ENCODE data around the gene TMEM108. TPM values are rescaled to one million over a fixed set of nuclear protein-coding genes. Genes with fewer than 3 reads are reported as not detected.

TMEM108 gene
- total and polyA plus RNA-seq, 12 donors = 0.40 to 4.0 (median 1.5) TPM

DNA sequence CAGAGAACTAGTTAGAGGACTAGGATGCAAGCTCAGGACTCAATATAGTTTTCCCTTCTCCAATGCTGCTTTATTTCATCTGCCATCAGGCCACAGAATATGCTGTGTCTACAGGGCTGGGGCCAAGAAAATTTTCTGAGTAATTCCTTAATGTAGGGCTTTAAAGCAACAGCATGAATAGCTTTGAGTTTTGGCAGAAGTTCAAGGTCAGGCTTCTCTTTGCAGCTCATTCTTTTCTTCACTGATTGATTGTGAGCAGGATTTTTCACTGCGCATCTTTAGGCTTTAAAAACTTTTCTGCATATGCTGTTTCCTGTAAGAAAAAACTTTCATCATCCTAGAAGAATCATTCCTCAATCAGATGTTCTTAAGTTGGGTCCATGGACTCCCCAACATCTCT lies 4.6 kb downstream of the TMEM108 start:
- 46 to 73% methylated on average over 1 of the region's 1 CpG for WGBS, 2 donors
- Histone ChIP-seq H3K4me1 (peaks cover 0 to 19% (median 10%) of the 10 kb centered on the region in 9 donors), H3K27ac (no peak overlapping the region), H3K4me3 (no peak overlapping the region), H3K9me3 (no peaks in the 10 kb centered on the region), H3K27me3 (peaks cover 6 to 35% (median 28%) of the 10 kb centered on the region in 7 donors), H3K36me3 (no peaks in the 10 kb centered on the region)
- DNase-seq = no peak
- intact Hi-C loops (cut with DNase I) = loop anchor here in 6 of 10 donors (5.0 to 10.0 kb wide), 5 partner anchors 242 to 380 kb away; no protein-coding TSS in a partner anchor
- TF ChIP-seq, protein P1, sequence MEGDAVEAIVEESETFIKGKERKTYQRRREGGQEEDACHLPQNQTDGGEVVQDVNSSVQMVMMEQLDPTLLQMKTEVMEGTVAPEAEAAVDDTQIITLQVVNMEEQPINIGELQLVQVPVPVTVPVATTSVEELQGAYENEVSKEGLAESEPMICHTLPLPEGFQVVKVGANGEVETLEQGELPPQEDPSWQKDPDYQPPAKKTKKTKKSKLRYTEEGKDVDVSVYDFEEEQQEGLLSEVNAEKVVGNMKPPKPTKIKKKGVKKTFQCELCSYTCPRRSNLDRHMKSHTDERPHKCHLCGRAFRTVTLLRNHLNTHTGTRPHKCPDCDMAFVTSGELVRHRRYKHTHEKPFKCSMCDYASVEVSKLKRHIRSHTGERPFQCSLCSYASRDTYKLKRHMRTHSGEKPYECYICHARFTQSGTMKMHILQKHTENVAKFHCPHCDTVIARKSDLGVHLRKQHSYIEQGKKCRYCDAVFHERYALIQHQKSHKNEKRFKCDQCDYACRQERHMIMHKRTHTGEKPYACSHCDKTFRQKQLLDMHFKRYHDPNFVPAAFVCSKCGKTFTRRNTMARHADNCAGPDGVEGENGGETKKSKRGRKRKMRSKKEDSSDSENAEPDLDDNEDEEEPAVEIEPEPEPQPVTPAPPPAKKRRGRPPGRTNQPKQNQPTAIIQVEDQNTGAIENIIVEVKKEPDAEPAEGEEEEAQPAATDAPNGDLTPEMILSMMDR (IDR thresholded peaks at IDR 0.05) = no peak
- ATAC-seq = no peak

DNA sequence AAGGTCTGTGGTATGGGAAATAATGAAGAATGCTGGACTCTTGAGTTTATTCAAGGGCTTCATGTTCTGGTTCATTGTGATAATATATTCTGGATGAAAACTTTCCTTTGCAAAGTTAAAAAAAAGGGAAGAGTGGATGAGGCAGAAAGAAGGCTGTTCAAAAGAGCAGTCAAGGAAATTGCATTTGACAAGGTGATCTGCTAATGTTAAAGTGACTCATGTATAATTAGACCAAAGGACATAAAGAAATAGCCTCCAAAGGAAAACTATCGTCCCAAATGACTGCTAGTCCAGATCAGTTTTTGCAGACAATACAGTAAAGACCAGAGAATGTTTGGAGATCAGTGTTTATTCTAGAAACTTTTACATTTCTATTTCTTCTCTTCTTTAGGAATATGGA lies 9.8 kb downstream of the TMEM108 start:
- Histone ChIP-seq H3K4me3 (no peak overlapping the region), H3K4me1 (no peaks in the 10 kb centered on the region), H3K36me3 (no peaks in the 10 kb centered on the region), H3K27me3 (no peaks in the 10 kb centered on the region), H3K27ac (no peak overlapping the region), H3K9me3 (no peaks in the 10 kb centered on the region)
- intact Hi-C loops (cut with DNase I) = loop anchor here in 1 of 10 donors (10.0 kb wide), 1 partner anchor 237 kb away; no protein-coding TSS in a partner anchor
- TF ChIP-seq, protein P1 (IDR thresholded peaks at IDR 0.05) = no peak
- 81% methylated on average over 1 of the region's 1 CpG for WGBS, 2 donors
- DNase-seq (no peak), ATAC-seq (no peak)

DNA sequence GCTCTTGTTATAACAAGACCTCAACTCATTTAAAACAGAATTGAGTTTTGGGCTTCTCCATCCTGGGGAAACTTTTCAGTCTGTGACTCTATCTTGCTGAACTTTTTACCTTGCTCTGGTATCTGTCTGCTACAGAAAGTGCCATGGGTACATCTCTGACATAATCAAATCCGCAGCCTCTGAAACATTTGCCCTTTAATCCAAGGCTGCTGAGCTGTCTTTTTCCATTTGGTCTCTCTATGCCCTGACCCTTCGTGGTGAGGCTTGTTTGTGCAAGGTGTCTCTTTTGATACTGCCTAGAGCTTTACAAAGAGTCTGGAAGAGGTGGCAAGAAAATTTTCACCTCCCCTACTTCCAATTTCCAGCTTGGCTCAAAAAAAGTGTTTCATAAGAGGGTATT lies 11.3 kb downstream of the TMEM108 start:
- DNase-seq (no peak), ATAC-seq (no peak)
- TF ChIP-seq, protein P1 (IDR thresholded peaks at IDR 0.05) = no peak
- intact Hi-C loops (cut with DNase I) = loop anchor here in 1 of 10 donors (10.0 kb wide), 1 partner anchor 235 kb away; no protein-coding TSS in a partner anchor
- Histone ChIP-seq H3K4me3 (no peak overlapping the region), H3K4me1 (no peaks in the 10 kb centered on the region), H3K27ac (no peak overlapping the region), H3K36me3 (no peaks in the 10 kb centered on the region), H3K9me3 (no peaks in the 10 kb centered on the region), H3K27me3 (no peaks in the 10 kb centered on the region)
- WGBS, 2 donors = 58 to 68% methylated on average over 2 of the region's 2 CpGs

DNA sequence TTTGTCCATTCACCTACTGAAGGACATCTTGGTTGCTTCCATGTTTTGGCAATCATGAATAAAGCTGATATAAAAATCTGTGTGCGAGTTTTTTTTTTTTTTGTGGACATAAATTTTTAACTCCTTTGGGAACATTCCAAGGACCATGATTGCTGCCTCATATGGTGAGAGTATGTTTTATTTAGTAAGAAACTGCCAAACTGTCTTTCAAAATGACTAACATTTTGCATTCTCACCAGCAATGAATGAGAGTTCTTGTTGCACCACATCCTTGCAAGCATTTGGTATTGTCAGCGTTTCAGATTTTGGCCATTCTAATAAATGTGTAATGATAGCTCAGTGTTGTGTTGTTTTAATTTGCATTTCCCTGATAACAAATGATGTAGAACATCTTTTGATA lies 12.7 kb downstream of the TMEM108 start:
- intact Hi-C loops (cut with DNase I) = no loop called here
- no peaks in the 10 kb centered on the region for H3K4me1 ChIP-seq
- 95% methylated on average over 2 of the region's 2 CpGs for WGBS, 2 donors
- H3K36me3 ChIP-seq = no peaks in the 10 kb centered on the region
- ATAC-seq (no peak), DNase-seq (no peak)
- no peak overlapping the region for H3K27ac ChIP-seq
- H3K9me3 ChIP-seq = no peaks in the 10 kb centered on the region
- TF ChIP-seq, protein P1 (IDR thresholded peaks at IDR 0.05) = no peak
- no peak overlapping the region for H3K4me3 ChIP-seq
- no peaks in the 10 kb centered on the region for H3K27me3 ChIP-seq
